ENCODE measurements around the gene TLCD1.

TLCD1 gene

DNA sequence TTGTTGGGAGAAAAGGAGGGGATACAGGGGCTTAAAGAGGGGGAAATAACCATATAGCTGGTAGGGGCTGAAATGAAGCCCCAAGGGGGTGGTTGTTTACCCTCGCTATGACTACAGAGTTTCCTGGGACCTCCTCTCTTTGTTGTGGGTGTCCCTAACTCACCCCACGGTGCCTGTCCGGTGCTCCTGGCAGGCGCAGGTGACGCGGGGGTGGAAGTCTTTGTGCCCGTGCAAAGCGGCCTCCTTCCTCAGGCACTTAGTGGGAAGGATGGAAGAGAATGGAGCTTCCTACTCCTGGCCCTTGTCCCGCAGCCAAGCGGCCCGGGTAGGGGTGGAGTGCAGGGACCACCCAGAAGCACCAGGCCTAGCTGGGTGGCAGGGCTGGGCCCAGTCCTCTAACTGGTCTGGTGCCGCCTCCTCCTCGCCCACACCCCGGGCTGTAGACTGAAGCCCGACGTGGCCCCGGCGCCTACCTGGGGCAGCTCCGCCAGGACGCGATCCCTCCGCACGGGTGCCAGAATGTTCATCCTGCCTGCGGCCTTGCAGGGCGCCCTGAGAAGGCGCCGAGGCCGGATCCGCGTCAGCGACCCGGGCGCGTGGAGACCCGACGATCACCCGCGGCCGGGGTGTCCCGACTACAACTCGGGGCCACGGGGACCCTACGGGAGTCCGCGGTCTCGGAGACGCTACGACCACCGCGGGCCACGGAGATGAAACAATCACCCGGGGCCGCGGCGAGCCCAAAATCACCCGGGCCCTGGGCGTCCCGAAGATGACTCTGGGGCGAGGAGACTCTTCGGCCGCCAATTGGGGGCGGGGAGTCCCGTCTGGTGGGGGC, 9.1 kb downstream of the TLCD1 start (continued):
- TF ChIP-seq ZNF202 (tag by site-specific recombination; IDR thresholded peaks at IDR 0.05; ENCODE audit: borderline replicate concordance) (no peak), ZFP3 (tag by site-specific recombination; IDR thresholded peaks at IDR 0.05; ENCODE audit: low read depth) (no peak), ZBTB21 (tag by site-specific recombination; IDR thresholded peaks at IDR 0.05) (no peak), ZNF341 (tag by site-specific recombination; IDR thresholded peaks at IDR 0.05; ENCODE audit: low read depth) (no peak), ZNF48 (tag by site-specific recombination; IDR thresholded peaks at IDR 0.05) (no peak), ZNF501 (tag by site-specific recombination; IDR thresholded peaks at IDR 0.05) (0 out of 2 replicates have a peak, but pooled peaks have one; percentile 57), ZNF514 (tag by site-specific recombination; IDR thresholded peaks at IDR 0.05) (no peak), ZBTB48 (tag by site-specific recombination; IDR thresholded peaks at IDR 0.05) (peak; percentile 59), ZNF830 (tag by site-specific recombination; IDR thresholded peaks at IDR 0.05; ENCODE audit: low read depth) (no peak), ZNF624 (tag by site-specific recombination; IDR thresholded peaks at IDR 0.05) (no peak), ZNF37A (tag by site-specific recombination; IDR thresholded peaks at IDR 0.05) (no peak), SALL2 (tag by site-specific recombination; IDR thresholded peaks at IDR 0.05; ENCODE audit: borderline replicate concordance) (no peak), ZNF768 (tag by site-specific recombination; IDR thresholded peaks at IDR 0.05) (no peak), KLF7 (tag by site-specific recombination; IDR thresholded peaks at IDR 0.05; ENCODE audit: borderline replicate concordance) (no peak), ZNF169 (tag by site-specific recombination; IDR thresholded peaks at IDR 0.05) (no peak), ZNF473 (tag by site-specific recombination; IDR thresholded peaks at IDR 0.05) (no peak), ZNF596 (tag by site-specific recombination; IDR thresholded peaks at IDR 0.05) (no peak), ZNF837 (tag by site-specific recombination; IDR thresholded peaks at IDR 0.05) (no peak), ZBTB8A (tag by site-specific recombination; IDR thresholded peaks at IDR 0.05) (peak; percentile 86), ZNF423 (tag by site-specific recombination; IDR thresholded peaks at IDR 0.05) (no peak), ZNF660 (tag by site-specific recombination; IDR thresholded peaks at IDR 0.05) (no peak)
- TF ChIP-seq, protein P1, sequence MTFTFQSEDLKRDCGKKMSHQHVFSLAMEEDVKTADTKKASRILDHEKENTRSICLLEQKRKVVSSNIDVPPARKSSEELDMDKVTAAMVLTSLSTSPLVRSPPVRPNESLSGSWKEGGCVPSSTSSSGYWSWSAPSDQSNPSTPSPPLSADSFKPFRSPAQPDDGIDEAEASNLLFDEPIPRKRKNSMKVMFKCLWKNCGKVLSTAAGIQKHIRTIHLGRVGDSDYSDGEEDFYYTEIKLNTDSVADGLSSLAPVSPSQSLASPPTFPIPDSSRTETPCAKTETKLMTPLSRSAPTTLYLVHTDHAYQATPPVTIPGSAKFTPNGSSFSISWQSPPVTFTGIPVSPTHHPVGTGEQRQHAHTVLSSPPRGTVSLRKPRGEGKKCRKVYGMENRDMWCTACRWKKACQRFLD (tag by site-specific recombination; IDR thresholded peaks at IDR 0.05): no peak
- TF ChIP-seq, protein P2, sequence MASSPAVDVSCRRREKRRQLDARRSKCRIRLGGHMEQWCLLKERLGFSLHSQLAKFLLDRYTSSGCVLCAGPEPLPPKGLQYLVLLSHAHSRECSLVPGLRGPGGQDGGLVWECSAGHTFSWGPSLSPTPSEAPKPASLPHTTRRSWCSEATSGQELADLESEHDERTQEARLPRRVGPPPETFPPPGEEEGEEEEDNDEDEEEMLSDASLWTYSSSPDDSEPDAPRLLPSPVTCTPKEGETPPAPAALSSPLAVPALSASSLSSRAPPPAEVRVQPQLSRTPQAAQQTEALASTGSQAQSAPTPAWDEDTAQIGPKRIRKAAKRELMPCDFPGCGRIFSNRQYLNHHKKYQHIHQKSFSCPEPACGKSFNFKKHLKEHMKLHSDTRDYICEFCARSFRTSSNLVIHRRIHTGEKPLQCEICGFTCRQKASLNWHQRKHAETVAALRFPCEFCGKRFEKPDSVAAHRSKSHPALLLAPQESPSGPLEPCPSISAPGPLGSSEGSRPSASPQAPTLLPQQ (tag by site-specific recombination; IDR thresholded peaks at IDR 0.05): no peak
- TF ChIP-seq, protein P3, sequence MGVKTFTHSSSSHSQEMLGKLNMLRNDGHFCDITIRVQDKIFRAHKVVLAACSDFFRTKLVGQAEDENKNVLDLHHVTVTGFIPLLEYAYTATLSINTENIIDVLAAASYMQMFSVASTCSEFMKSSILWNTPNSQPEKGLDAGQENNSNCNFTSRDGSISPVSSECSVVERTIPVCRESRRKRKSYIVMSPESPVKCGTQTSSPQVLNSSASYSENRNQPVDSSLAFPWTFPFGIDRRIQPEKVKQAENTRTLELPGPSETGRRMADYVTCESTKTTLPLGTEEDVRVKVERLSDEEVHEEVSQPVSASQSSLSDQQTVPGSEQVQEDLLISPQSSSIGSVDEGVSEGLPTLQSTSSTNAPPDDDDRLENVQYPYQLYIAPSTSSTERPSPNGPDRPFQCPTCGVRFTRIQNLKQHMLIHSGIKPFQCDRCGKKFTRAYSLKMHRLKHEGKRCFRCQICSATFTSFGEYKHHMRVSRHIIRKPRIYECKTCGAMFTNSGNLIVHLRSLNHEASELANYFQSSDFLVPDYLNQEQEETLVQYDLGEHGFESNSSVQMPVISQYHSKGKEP (tag by site-specific recombination; IDR thresholded peaks at IDR 0.05): no peak
- TF ChIP-seq, protein P4, sequence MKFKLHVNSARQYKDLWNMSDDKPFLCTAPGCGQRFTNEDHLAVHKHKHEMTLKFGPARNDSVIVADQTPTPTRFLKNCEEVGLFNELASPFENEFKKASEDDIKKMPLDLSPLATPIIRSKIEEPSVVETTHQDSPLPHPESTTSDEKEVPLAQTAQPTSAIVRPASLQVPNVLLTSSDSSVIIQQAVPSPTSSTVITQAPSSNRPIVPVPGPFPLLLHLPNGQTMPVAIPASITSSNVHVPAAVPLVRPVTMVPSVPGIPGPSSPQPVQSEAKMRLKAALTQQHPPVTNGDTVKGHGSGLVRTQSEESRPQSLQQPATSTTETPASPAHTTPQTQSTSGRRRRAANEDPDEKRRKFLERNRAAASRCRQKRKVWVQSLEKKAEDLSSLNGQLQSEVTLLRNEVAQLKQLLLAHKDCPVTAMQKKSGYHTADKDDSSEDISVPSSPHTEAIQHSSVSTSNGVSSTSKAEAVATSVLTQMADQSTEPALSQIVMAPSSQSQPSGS (tag by site-specific recombination; IDR thresholded peaks at IDR 0.05; ENCODE audit: low read depth): no peak
- TF ChIP-seq, protein P5, sequence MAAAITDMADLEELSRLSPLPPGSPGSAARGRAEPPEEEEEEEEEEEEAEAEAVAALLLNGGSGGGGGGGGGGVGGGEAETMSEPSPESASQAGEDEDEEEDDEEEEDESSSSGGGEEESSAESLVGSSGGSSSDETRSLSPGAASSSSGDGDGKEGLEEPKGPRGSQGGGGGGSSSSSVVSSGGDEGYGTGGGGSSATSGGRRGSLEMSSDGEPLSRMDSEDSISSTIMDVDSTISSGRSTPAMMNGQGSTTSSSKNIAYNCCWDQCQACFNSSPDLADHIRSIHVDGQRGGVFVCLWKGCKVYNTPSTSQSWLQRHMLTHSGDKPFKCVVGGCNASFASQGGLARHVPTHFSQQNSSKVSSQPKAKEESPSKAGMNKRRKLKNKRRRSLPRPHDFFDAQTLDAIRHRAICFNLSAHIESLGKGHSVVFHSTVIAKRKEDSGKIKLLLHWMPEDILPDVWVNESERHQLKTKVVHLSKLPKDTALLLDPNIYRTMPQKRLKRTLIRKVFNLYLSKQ (tag by site-specific recombination; IDR thresholded peaks at IDR 0.05; ENCODE audit: borderline replicate concordance): no peak
- TF ChIP-seq, protein P6, sequence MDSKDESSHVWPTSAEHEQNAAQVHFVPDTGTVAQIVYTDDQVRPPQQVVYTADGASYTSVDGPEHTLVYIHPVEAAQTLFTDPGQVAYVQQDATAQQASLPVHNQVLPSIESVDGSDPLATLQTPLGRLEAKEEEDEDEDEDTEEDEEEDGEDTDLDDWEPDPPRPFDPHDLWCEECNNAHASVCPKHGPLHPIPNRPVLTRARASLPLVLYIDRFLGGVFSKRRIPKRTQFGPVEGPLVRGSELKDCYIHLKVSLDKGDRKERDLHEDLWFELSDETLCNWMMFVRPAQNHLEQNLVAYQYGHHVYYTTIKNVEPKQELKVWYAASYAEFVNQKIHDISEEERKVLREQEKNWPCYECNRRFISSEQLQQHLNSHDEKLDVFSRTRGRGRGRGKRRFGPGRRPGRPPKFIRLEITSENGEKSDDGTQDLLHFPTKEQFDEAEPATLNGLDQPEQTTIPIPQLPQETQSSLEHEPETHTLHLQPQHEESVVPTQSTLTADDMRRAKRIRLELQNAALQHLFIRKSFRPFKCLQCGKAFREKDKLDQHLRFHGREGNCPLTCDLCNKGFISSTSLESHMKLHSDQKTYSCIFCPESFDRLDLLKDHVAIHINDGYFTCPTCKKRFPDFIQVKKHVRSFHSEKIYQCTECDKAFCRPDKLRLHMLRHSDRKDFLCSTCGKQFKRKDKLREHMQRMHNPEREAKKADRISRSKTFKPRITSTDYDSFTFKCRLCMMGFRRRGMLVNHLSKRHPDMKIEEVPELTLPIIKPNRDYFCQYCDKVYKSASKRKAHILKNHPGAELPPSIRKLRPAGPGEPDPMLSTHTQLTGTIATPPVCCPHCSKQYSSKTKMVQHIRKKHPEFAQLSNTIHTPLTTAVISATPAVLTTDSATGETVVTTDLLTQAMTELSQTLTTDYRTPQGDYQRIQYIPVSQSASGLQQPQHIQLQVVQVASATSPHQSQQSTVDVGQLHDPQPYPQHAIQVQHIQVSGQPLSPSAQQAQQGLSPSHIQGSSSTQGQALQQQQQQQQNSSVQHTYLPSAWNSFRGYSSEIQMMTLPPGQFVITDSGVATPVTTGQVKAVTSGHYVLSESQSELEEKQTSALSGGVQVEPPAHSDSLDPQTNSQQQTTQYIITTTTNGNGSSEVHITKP (tag by site-specific recombination; IDR thresholded peaks at IDR 0.05): no peak
